GM06990 (cell line): Measurements from ENCODE around the gene GCAT.

Source experiments
- DNase-seq: peaks from one replicate; pipeline ENCODE4 v3.0.0-alpha.2; 2011; ENCODE audit not compliant: insufficient read length; ENCODE audit errors: extremely low read depth
- H3K27me3 ChIP-seq: replicated peaks from 2 replicates; pipeline ENCODE4 v1.6.0; 2011; ENCODE audit warnings: low read length; ENCODE audit not compliant: control insufficient read depth, insufficient read depth
- H3K36me3 ChIP-seq: 2 replicates; pipeline ENCODE4 v1.5.1; 2011; ENCODE audit warnings: low read length; ENCODE audit not compliant: control insufficient read depth, insufficient read depth
- H3K4me3 ChIP-seq: replicated peaks from 2 replicates; pipeline ENCODE4 v1.5.1; 2011; ENCODE audit warnings: low read depth, mild to moderate bottlenecking, control low read depth, low read length
- TF ChIP-seq, protein P1 (sequence below): IDR thresholded peaks from 2 replicates; pipeline ENCODE4 v1.5.1; 2011; ENCODE audit warnings: low read length, control low read depth, mild to moderate bottlenecking, inconsistent platforms; ENCODE audit not compliant: insufficient read depth, poor library complexity, severe bottlenecking

The GCAT gene

DNA sequence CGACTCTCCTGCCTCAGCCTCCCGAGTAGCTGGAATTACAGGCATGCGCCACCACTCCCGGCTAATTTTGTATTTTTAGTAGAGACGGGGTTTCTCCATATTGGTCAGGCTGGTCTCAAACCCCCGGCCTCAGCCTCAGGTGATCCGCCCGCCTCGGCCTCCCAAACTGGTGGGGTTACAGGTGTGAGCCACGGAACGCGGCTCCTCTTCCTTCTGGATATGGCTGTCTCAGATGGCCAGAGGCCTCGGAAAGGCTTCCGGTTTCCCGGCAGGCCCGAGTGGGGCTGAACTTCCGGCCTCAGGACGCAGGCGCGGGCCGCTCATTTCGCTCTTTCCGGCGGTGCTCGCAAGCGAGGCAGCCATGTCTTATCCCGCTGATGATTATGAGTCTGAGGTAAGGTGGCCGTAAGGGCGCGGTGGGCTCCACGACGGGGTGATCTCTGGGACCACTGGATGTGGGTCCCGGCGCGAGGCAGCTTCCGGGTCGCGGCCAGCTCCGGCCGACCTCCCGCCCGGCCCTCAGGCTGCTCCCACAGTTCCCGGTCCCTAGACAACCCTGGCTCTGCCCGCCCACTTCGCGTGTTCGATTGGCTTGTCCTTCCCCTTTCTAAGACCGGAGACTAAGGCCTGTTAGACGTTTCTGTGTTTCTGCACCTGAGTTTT lies 41.5 kb downstream of the GCAT start, which contains the start of gene EIF3L:
Gene EIF3L (plus strand): TSS at position 331 of the 663 bp plus-strand sequence. CDS start 31 bp downstream, at position 362.
- peaks cover 12% of the 10 kb centered on the region for H3K36me3 ChIP-seq
- peak; percentile 93 for DNase-seq
- no peaks in the 10 kb centered on the region for H3K27me3 ChIP-seq
- TF ChIP-seq, protein P1, sequence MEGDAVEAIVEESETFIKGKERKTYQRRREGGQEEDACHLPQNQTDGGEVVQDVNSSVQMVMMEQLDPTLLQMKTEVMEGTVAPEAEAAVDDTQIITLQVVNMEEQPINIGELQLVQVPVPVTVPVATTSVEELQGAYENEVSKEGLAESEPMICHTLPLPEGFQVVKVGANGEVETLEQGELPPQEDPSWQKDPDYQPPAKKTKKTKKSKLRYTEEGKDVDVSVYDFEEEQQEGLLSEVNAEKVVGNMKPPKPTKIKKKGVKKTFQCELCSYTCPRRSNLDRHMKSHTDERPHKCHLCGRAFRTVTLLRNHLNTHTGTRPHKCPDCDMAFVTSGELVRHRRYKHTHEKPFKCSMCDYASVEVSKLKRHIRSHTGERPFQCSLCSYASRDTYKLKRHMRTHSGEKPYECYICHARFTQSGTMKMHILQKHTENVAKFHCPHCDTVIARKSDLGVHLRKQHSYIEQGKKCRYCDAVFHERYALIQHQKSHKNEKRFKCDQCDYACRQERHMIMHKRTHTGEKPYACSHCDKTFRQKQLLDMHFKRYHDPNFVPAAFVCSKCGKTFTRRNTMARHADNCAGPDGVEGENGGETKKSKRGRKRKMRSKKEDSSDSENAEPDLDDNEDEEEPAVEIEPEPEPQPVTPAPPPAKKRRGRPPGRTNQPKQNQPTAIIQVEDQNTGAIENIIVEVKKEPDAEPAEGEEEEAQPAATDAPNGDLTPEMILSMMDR: no peak
- H3K4me3 ChIP-seq: peak within 1 kb of the TSS; percentile 95

DNA sequence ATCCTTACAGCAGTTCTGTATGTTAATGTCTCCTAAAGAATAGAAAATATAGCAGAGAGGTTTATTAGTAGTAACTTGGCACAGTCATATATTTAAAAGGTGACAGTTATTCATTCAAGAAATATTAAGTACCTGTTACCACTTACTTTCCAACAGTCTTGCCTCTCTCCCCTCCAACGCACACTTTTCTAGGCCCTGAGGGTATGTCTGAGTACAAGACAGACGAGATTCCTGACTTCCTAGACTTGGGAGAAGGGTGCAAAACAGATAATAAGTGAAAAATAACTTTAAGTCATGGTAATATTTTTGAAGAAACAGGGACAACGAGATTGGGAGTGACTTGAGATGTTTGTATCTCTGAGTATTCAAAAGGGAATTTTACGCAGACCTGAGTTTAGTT lies 43.1 kb downstream of the GCAT start:
- peaks cover 24% of the 10 kb centered on the region for H3K36me3 ChIP-seq
- DNase-seq: no peak
- H3K27me3 ChIP-seq: no peaks in the 10 kb centered on the region
- H3K4me3 ChIP-seq: no peak overlapping the region
- TF ChIP-seq, protein P1: no peak

DNA sequence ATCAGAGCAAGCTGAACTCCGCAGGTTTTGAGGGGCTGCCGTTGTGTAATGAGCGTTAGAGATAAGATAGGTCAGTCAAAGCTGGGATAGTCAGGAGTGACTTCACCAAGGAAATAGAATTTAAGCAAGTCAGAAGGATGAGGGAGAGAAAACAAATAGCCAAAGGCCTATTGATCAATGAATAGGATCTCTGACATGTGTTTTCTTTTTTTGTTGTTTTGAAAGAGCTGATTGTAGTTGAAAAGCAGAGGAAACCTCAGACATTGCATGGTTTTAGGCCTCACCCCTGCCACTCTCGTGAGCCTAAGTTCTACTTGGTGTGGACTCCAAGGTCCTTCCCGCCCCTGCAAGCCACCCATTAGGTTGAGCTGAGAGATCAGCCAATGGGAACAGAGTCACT lies 44.7 kb downstream of the GCAT start:
- TF ChIP-seq, protein P1: no peak
- DNase-seq: no peak
- Histone ChIP-seq H3K27me3 (no peaks in the 10 kb centered on the region), H3K36me3 (peaks cover 25% of the 10 kb centered on the region), H3K4me3 (no peak overlapping the region)

DNA sequence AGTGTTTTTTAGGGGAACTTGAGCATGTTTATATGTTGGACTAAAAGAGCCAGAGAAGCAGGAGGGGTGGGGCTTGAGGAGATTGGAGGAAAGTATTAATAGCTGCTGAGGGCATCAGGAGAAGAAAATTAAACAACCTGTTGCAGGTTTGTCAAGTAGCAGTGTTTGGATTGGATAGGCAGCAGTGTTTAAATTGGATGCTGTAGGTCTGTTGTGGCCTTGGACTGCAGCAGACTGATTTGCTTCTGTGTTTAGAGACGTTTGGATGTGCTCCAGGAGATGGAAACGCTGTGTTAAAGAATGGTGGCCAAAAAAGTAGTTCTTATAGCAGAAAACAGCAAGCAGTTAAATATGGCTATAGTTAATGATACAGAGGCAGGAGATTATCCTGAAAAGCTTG lies 47.2 kb downstream of the GCAT start:
- no peaks in the 10 kb centered on the region for H3K27me3 ChIP-seq
- no peak overlapping the region for H3K4me3 ChIP-seq
- TF ChIP-seq, protein P1: no peak
- DNase-seq: no peak
- H3K36me3 ChIP-seq: peaks cover 31% of the 10 kb centered on the region

DNA sequence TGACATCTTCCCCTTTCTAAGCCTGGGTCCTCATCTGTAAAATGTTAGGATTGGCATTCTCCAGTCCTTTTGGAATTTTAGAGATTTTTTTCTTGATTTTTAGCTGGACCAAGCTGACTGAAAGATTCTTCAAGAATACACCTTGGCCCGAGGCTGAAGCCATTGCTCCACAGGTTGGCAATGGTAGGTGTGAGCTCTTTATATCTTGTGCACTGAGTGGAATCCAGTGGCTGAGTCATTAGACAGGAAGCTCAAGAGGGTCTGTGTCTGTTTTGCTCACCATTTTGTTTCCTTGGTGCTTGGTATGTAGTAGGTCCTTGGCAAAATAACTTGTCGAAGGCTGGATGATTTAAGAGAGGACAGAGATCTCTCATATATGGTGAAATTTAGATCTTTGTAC lies 47.7 kb downstream of the GCAT start:
- TF ChIP-seq, protein P1: no peak
- Histone ChIP-seq H3K27me3 (no peaks in the 10 kb centered on the region), H3K4me3 (no peak overlapping the region), H3K36me3 (peaks cover 32% of the 10 kb centered on the region)
- DNase-seq: no peak

DNA sequence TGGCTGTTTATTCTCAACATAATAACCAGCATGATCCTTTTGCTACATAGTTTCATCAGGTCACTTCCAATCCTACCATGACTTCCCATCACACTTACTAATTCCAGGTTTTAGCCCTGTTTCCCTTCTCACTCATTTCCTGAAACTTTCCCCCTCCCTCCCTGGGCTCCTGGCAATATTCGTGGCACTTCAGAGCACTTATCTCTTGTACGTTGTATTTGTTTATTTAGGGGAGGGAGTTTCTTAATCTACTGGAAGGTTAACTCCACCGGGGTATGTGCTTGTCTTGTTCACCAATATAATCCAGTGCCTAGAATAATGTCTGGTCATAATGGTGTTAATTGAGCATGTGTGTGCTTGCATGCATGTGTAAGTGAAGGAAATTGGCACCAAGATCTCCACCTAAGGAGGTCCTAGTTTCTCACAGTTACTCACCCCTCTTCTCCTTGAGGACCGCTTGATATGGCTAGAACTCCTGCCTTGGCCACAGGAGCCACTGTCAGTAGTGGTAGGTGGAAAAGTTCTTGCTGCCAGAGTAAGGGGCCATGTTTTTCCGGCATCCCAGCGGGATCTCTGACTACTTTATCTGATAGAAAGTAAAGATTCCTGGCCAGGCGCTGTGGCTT lies 53.2 kb downstream of the GCAT start:
- TF ChIP-seq, protein P1: no peak
- no peak for DNase-seq
- no peaks in the 10 kb centered on the region for H3K27me3 ChIP-seq
- H3K36me3 ChIP-seq: peaks cover 36% of the 10 kb centered on the region
- no peak overlapping the region for H3K4me3 ChIP-seq
